ENCODE results near the gene MBTPS1.

DNA sequence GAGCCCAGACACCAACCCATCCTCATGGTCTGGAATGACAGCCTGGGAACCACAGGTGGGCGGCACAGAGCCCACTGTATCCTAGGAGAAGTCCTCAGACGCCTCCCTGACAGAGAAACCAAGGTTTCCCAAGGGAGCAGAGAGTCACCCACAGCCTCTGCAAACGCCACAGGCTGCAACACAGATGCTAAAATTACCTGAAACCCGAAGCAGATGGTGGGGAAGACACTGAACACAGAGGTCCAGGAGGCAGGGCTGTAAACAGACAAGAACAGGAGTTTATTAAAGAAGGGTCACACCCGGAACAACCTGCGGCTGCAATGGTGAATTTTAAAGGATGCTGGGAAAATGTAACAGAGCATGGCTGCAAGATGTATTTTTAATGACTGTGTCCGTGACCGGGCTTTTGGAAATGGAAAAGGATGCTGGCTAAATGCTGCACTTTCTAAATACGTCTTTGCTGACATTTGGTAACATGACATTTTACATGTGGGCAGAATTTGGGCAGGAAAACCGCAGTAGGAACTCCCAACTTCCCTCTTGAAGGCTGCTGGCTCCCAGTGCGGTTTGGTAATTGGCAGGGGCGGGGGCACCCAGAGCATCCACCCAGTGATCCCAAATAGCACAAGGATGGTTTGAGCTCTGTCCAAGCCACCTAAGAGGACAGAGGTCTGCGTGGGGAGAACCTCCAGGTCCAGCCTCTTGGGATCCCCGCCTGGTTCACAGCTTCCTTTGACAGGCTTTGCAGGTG is 87.3 kb downstream of the MBTPS1 start:
- no peak for TF ChIP-seq CTCF (IDR thresholded peaks at IDR 0.05)
- TF ChIP-seq POLR2A (IDR thresholded peaks at IDR 0.05), result no peak

All from adrenal gland (tissue), 5 donors.